GM19372 (cell line): Measurements from ENCODE around the gene CAPN9.
"Not testable (repeated sequence)": the region's sequence is repeated elsewhere in the genome, so short reads cannot be mapped to it uniquely, and the experiment has no call there.

ENCODE experiments used
- ATAC-seq: cut with Tn5 transposase; IDR thresholded peaks from one replicate; pipeline ENCODE4 v1.9.1; 2021; ENCODE audit warnings: mild to moderate bottlenecking, low read depth, moderate library complexity; ENCODE audit not compliant: unreplicated experiment

Gene CAPN9

DNA sequence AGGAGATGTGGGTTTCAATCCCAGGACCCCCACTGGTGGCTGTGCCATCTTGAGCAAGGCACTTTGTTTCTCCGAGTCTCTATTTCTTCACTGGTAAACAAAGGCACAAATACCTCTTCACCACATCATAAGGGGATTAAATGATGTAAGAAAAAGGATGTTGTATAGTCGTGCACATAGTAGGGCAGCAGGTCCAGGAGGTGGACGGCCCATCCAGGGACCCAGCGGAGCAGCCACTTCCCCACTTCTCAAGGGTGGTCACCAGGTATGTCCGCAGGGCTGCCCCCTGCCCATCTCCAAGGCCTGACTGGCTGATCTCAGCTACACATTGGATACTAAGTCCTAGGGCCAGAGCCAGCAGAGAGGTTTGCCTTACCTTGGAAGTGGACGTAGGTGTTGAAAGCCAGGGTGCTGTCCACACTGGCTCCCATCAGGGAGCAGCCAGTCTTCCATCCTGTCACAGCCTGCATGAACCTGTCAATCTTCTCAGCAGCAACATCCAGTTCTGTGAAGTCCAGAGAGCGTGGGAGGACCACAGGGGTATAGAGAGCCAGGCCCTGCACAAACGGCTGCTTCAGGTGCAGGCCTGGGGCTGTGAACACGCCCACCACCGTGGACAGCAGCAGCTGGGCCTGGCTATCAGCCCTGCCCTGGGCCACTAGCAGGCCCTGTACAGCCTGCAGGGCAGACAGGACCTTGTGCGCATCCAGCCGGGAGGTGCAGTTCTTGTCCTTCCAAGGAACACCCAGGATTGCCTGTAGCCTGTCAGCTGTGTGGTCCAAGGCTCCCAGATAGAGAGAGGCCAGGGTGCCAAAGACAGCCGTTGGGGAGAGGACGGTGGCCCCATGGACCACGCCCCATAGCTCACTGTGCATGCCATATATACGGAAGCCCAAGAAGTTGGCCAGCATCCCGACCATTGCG, 37.3 kb upstream of the CAPN9 start:
- ATAC-seq = no peak

DNA sequence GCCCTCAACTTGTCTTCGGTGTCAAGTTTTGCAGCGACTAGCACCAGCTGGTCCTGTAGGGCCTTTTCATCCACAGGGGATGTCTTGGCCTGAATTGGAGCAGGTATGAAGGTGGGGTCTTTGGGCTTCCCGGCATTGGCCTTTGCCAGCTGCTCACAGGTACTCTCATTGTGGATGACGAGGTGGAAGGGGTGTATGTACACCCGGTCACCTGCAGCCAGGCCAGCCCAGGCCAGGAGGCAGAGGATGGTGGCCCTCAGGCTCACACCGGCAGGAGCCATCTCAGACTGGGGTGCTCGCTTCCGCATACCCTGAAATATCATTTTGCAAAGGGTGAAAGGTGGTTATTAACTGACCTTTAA, 36.7 kb upstream of the CAPN9 start:
- no peak for ATAC-seq

DNA sequence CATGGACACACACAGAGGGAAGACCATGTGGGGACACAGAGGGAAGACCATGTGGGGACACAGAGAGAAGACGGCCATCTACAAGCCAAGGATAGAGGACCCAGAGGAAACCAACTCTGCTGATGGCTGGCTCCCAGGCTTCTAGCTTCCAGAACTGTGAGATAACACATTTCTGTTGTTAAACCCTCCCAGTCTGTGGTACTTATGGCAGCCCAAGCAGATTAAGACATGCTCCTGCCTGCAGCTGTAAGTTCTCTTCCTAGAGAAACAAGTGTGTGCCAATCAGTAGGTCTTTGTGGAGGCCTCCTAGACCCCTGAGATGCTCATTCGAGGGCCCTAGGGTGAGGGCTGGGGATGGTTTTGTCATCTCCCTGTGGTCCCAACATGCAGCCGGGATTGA, 35.9 kb upstream of the CAPN9 start:
- ATAC-seq = no peak

DNA sequence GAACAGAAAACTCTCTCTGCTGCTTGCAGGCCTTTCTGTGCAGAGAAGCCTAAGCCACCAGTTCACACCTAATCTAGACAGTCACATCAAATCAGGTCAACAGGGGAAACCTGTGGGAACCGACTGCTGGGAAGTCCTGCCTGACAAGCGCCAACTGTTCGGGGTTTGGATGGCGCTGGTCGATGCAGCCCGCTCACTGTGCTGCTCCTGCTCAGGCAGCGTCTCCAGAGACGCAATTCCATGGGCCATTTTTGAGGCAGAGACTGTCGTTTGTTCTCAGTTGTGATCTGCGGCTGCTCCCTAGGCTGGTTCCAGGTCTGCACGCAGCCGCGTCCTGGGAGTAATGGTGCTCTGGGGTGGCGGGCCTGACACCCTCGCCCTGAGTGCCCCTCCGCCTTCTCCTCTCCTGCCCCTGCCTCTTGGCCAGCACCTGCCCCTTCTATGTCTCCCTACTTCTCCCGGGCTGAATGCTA, 34.7 kb upstream of the CAPN9 start:
- no peak for ATAC-seq

DNA sequence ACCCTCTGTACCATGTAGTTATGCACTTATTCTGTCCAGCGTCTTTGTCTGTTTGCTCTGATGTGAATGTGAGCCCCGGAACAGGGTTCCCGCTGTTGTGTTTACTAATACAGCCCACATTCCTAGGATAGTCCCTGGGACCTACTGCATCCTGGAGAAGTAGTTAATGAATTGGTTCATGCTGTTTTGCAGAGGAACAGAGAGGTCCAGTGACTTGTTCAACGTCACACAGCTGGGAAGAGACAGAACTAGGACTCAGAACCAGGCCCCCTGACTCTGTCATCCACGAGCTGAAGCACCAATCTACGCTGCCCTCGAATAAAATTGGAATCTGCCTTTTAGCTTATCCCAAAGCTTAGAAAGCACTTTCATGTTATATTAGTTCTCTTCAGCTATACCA, 34.0 kb upstream of the CAPN9 start:
- ATAC-seq = no peak

DNA sequence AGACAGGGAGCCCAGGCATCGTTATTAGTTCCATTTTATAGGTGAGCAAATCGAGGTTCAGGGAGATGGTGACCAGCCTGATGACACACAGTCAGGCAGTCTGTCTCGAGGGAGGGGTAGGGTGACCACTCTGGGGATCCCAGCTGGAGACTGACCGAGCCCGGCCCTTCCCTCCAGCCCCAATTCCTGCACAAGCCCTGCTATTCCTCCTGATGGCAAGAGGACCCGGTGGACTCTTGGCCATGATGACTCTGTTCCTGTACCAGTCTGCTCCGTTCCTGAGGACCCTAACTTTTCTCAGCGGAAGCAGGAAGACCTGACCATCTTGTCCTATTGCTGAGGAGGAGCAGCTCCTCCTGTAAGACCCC, 33.7 kb upstream of the CAPN9 start:
- no peak for ATAC-seq

DNA sequence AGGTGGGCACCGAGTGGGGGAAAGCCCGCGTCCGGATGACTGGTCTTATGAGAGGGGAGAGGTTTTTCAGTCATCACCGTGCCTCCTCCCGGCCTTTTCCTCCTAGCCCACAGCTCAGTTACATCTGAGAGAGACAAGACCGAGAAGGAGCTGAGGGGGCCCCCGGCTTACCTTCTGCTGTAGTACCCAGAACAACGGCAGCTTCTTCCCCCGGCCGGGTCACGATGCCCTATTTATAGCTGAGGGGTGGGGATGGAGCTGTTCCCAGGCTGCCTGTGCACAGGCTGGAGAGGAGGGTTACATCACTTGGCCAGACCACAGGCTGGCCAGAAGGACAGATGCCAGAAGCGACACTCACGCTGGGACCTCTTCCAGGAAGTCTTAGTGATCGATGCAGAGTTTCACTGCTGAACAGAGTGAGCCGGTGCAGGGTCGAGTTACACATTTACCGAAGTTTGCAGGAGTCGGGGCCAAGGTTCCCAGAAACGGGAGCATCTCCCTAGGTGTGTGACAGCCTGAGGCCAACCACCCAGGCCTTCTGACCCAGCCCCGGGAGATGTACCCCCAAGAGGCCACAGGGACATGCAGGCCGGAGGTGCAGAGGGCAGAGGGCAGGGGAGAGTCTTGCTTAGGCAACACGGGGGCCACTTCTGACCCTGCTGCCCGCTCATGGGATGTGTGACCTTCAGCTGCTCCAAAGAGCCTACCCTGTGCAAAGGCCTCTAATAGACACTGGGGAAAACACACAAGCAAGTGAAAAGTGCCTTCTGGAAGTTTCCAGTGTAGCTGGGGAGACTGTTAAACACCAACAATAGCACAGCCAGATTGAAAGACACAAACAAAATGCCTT, 33.0 kb upstream of the CAPN9 start, which contains the start of gene AGT:
TSS of gene AGT (minus strand) at position 208 of the 850 bp plus-strand sequence. CDS start 3,299 bp downstream, outside the sequence.
- no peak for ATAC-seq

DNA sequence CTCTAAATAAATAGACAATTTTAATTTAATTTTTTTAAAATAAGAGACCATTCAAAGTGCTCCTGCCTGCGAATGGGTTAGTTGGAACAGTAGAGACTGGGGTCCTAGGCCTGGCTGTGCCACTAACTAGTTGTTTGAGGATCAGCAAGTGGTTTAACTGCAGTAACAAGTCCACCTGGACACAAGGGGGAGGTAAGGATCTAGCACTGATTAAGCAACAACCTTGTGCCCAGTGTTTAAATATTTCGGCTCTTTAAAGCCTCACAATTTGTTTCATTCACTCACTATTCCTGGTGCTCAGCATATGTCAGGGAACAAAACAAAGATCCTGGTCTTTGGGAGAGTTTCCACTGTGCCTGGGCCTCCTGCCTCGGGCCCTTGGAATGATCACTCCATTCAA, 31.7 kb upstream of the CAPN9 start:
- ATAC-seq = no peak

DNA sequence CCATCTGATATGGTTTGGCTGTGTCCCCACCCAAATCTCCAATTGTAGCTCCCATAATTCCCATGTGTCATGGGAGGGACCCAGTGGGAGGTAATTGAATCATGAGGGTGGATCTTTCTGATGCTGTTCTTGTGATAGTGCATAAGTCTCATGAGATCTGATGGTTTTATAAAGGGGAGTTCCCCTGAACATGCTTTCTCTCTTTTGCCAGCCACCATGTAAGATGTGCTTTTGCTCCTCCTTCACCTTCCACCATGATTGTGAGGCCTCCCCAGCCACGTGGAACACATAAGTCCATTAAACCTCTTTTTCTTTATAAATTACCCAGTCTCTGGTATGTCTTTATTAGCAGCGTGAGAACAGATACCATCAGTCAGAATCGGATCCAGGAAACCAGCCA, 30.7 kb upstream of the CAPN9 start:
- not testable (repeated sequence) for ATAC-seq

DNA sequence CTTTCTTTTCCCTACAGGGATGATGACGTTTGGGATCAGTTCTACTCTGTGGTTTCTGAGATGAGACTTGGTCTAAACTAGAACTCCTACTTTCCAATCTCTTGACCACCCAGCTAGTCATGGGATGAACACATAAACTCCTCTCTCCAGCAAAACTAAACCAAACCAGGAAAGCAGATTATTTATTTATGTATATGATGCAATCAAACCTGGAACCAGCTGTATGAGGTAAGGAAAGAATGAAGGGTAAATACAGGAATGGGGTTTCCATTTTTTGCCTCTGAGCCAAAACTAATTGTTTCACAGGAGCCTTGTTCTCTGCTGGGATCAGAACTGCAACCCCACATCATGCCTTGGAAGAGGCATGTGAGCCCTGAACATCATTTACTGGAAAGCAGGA, 29.9 kb upstream of the CAPN9 start:
- no peak for ATAC-seq

DNA sequence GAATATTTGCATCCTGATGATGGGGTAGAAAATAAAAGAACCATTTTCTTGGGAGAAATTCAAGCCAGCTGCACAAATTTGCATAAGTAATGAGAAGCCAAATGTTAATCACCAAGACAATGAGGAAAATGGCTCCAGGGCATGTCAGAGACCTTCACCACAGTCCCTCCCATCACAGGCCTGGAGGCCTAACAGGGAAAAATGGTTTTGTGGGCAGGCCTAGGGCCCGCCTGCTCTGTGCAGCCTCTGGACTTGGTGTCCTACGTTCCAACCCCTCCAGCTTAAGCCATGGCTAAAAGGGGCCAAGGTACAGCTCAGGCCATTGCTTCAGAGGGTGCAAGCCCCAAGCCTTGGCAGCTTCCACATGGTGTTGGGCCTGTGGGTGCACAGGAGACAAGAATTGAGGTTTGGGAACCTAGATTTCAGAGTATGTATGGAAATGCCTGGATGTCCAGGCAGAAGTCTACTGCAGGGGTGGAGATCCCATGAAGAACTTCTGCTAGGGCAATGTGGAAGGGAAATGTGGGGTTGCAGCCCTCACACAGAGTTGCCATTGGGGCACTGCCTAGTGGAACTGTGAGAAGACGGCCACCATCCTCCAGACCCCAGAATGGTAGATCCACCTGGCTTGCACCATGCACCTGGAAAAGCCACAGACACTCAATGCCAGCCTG, 25.2 kb upstream of the CAPN9 start:
- not testable (repeated sequence) for ATAC-seq

DNA sequence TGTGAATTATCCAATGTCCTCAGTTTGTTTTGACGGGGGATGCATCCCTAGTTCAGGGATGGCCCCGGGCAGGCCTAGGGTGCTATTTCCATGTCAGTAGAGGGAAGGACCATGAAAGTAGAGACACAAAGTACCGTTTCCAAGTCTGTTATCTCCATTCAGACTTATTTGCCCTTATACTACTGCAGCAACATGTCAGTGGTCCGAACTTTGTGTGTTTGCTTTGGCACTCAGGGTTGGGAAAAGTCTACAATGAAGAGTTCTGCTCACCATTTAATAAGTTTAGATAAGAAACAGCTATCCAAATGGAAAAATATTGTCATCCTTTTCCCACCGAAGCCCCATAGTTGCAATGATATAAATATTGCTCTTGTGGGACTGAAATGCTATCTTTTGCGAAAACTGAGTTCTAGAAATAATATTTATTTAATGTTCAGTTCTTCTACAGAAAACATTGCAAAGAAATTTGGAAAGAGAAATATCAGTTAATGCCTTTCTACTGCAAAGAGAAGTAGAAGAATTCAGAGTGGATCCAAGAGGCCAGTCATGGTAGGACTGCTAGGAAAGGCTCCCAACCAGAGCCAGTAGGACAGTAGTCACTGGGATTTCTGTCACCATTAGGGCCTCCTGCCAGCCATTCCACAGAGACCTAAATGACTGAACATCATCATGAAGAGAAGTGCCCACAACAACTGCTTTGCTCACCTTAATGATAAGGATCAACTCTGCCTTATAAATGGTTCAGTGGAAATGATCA, 21.8 kb upstream of the CAPN9 start:
- no peak for ATAC-seq

DNA sequence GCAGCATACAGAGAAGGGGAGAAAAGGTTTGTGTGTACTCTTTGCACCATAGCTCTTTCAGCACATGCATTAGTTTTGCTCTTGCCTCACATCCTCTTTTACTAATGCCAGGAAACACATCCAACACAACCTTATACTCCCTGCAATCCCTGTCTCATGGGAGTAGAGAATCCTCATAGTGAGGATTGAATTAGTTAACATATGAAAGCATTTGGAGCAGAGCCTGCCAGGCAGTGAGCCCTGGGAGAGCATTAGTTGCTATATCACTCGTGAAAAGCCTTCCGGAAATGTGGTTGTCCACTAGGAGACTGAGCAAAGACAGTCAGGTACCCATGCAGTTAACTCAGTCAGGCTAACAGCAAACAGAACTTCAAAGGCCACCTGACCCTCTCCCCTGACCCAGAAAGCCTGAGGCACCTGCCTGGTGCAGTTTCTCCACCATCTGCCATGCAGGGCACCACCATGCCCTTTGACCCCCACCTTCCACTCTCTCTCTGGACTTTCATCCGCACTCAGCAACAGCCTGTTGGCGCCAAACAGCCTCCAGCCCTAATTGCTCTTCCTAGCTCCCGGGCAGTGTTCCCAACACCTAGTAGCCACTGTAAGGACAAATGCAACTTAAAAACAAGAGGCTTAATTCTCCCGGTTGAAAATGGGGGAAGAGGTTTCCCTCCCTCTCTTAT, 18.3 kb upstream of the CAPN9 start:
- no peak for ATAC-seq

DNA sequence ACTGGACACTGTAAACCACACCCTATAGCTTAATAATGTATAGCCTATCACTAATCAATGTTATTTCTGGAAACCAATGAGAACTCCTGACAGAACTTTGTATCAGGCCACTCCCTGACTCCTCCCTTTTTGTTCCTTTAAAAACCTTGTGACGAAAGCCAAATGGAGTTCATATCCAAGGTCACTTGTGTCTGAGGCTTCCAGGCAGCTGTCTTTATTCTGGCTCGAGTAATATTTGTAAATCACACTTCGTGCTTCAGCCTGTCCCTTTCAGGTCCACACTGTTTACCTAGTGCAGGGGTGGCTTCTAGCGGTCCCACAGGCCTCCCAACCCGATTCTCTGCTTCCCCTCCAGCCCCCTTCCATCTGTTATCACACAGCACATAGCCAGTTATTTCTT, 16.2 kb upstream of the CAPN9 start:
- no peak for ATAC-seq

DNA sequence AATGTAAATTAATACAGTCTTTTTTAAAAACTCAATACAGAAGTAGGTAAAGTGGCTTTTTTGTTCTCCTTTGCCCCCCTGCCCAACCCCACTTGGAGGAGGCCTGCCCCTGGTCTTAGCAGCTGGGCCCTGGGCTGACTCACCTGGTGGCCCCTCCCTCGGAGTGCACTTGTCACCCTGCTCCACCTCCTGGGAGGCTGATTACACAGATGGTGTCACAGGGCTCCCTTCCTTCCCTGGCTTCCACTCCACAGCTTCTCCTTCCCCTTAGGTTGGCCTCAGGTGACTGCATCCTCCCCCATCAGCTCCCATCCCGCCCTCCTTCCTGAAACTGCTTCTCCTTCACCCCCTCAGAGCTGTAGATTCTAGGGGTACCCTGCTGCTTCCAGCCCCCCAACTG, 11.7 kb upstream of the CAPN9 start:
- no peak for ATAC-seq

DNA sequence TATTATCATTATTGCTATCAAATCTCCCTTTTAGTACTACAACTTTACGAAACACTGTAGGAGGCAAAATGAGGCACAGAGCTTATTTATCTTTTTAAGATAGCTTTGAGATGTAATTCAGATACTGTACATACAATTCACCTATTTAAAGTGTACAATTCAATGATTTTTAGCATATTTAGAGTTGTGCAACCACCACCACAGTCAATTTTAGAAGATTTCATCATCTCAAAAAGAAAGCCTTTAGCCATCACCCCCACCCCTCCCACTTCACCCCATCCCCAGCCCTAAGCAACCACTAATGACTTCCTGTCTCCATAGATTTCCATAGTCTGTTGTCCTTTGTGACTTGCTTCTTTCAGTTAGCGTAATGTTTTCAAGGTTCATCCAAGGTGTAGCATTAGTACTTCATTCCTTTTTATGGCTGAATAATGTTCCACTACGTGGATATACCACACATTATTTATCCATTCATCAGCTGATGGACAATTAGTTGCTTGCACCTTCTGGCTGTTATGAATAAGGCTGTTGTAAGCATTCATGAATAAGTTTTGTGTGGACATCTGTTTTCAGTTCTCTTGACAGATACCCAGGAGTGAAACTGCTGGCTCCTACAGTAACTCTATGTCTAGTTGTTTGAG, 9.4 kb upstream of the CAPN9 start:
- no peak for ATAC-seq

DNA sequence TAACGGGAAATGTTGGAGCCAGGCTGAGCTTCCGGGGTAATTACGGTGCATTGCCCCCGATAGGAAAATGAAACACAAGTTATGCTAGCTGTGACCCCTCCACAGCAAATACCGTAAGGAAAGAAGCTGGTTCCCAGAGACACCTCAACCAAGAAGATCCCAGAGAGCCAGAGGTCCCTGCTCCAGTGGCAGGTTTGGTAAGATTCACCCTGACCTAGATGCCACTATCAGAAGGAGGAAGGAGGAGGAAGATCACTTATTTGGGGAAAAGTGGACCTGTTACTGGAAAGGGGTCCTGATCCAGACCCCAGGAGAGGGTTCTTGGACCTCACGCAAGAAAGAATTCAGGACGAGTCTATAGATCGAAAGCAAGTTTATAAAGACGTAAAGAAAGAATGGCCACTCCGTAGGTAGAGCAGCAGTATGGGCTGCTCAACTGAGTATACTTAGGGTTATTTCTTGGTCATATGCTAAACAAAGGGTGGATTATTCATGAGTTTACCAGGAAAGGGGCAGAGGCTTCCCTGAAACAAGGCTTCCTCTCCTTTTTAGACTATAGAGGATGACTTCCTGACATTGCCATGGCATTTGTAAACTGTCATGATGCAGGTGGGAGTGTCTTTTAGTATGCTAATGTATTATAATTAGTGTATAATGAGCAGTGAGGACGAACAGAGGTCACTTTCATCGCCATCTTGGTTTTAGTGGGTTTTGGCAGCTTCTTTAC, 7.5 kb upstream of the CAPN9 start:
- no peak for ATAC-seq

DNA sequence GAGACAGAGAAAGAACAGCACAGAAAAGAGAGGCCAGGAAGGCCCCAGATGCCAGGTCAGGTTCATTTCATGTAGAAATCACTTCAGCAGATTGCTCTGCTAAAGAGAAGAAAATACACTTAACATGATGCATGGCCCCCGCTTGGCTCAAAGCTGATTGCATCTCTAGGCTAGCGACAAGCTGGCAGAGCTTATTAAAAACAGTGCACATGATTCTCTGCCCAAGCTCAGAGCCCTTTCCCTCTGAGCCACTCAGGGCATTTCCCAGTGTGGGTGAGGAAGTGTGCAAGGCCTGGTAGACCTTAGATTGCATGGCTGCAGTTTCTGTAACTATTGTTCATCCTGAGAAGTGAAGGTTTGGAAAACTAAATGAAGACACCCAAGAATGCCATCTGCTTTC, 3.3 kb upstream of the CAPN9 start:
- no peak for ATAC-seq

DNA sequence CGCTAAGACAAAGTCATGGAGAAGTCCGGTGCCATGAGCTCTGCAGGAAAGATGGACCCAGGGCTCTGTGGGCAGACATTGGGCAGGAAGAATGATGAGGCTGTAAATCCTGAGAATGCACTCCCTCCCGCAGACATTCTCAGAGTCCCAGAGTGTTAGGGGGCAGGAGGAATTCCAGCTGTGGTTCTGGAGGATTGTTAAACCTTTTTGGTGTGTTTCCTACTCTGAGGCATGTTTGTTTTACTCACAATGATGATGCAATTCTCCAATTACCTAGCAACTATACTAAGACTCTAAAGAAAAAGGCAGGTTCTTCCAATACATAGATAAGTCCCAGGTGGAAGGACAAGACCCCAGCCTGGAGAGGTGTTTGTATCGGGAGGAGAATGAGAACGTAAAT, 2.8 kb upstream of the CAPN9 start:
- ATAC-seq = no peak
